Measurements from ENCODE around the gene C13orf46. TPM values are rescaled to one million over a fixed set of nuclear protein-coding genes. Genes with fewer than 3 reads are reported as not detected.

The C13orf46 gene
- total RNA-seq, 2 experiments from 2014 or later: 1.6 to 1.9 TPM

GRCh38 chr13:113963376-113963775 lies 10.5 kb downstream of the C13orf46 start:
- ATAC-seq: no peak
- DNase-seq: no peak
- no peak for TF ChIP-seq CTCF (IDR thresholded peaks at IDR 0.05)
- Mint-ChIP-seq H3K4me3 (no peak overlapping the region), H3K4me1 (ENCODE audit: low read depth) (peaks cover under 1% of the 10 kb centered on the region), H3K27me3 (no peaks in the 10 kb centered on the region), H3K36me3 (ENCODE audit: low read depth) (peaks cover 15% of the 10 kb centered on the region), H3K9me3 (peaks cover 12% of the 10 kb centered on the region), H3K27ac (no peak overlapping the region)
- intact Hi-C loops (cut with micrococcal nuclease): no loop called here
- CTCF ChIA-PET: no interaction called here
- POLR2A ChIA-PET: interaction anchor here (0.8 kb wide), 1 partner anchor 25 kb away, joined by 3 read pairs; no protein-coding TSS in a partner anchor

GRCh38 chr13:113962975-113963374 lies 10.9 kb downstream of the C13orf46 start:
- POLR2A ChIA-PET: no interaction called here
- no peak for DNase-seq
- no peak for TF ChIP-seq CTCF (IDR thresholded peaks at IDR 0.05)
- Mint-ChIP-seq H3K4me3 (no peak overlapping the region), H3K36me3 (ENCODE audit: low read depth) (peaks cover 16% of the 10 kb centered on the region), H3K27me3 (no peaks in the 10 kb centered on the region), H3K9me3 (peaks cover 12% of the 10 kb centered on the region), H3K27ac (no peak overlapping the region), H3K4me1 (ENCODE audit: low read depth) (peaks cover 2% of the 10 kb centered on the region)
- CTCF ChIA-PET: no interaction called here
- ATAC-seq: no peak
- intact Hi-C loops (cut with micrococcal nuclease): no loop called here

GRCh38 chr13:113962386-113962785 lies 11.5 kb downstream of the C13orf46 start:
- no peaks in the 10 kb centered on the region for H3K27me3 Mint-ChIP-seq
- CTCF ChIA-PET: no interaction called here
- no peak for TF ChIP-seq CTCF (IDR thresholded peaks at IDR 0.05)
- intact Hi-C loops (cut with micrococcal nuclease): no loop called here
- no peak overlapping the region for H3K27ac Mint-ChIP-seq
- H3K4me1 Mint-ChIP-seq (ENCODE audit: low read depth): peaks cover 2% of the 10 kb centered on the region
- H3K36me3 Mint-ChIP-seq (ENCODE audit: low read depth): peaks cover 16% of the 10 kb centered on the region
- DNase-seq (no peak), ATAC-seq (no peak)
- H3K4me3 Mint-ChIP-seq: no peak overlapping the region
- POLR2A ChIA-PET: no interaction called here
- H3K9me3 Mint-ChIP-seq: peaks cover 12% of the 10 kb centered on the region

GRCh38 chr13:113960276-113960948 lies 13.5 kb downstream of the C13orf46 start:
- Mint-ChIP-seq H3K4me3 (no peak overlapping the region), H3K27me3 (no peaks in the 10 kb centered on the region), H3K4me1 (ENCODE audit: low read depth) (peaks cover 2% of the 10 kb centered on the region), H3K9me3 (peaks cover 12% of the 10 kb centered on the region), H3K36me3 (ENCODE audit: low read depth) (peaks cover 19% of the 10 kb centered on the region), H3K27ac (no peak overlapping the region)
- TF ChIP-seq CTCF (IDR thresholded peaks at IDR 0.05): no peak
- DNase-seq (no peak), ATAC-seq (no peak)
- ChIA-PET CTCF (no interaction called here), POLR2A (no interaction called here)
- intact Hi-C loops (cut with micrococcal nuclease): no loop called here

- Mint-ChIP-seq H3K4me3 (no peak overlapping the region), H3K9me3 (peaks cover 12% of the 10 kb centered on the region), H3K27me3 (no peaks in the 10 kb centered on the region), H3K27ac (no peak overlapping the region), H3K4me1 (ENCODE audit: low read depth) (peaks cover 2% of the 10 kb centered on the region), H3K36me3 (ENCODE audit: low read depth) (peaks cover 26% of the 10 kb centered on the region)
- ATAC-seq: peak; percentile 74
- intact Hi-C loops (cut with micrococcal nuclease): no loop called here
- POLR2A ChIA-PET: interaction anchor here (0.8 to 1.2 kb wide), 2 partner anchors 10 to 13 kb away, joined by 3 read pairs; no protein-coding TSS in a partner anchor
- peak; percentile 23 for DNase-seq
- CTCF ChIA-PET: no interaction called here
- no peak for TF ChIP-seq CTCF (IDR thresholded peaks at IDR 0.05)
Observed at GRCh38 chr13:113959198-113959597, 14.7 kb downstream of the C13orf46 start.
